Left lung (tissue), 10 donors: ENCODE results near the gene OAF. TPM values are rescaled to one million over a fixed set of nuclear protein-coding genes. Genes with fewer than 3 reads are reported as not detected.

Source experiments
- ATAC-seq: fragments of 200-7000 bp; cut with Tn5 transposase; one replicate; pipeline ENCODE4 v1.9.1; 2020; ENCODE audit warnings: moderate library complexity
- DNase-seq, 4 donors: peaks; one replicate each; pipeline ENCODE4 v3.0.0-alpha.2; 2013 to 2020
- H3K27ac ChIP-seq, 2 donors: fragments of 200-600 bp; sonication (generic) in 1 of 2; one replicate each; pipeline versions ENCODE4 v1.5.0 to v1.8.0; 2020 to 2021
- H3K27me3 ChIP-seq, 2 donors: fragments of 200-600 bp; sonication (generic) in 1 of 2; one replicate each; pipeline versions ENCODE4 v1.5.0 to v1.8.0; 2020 to 2021
- H3K36me3 ChIP-seq, 2 donors: fragments of 200-600 bp; sonication (generic) in 1 of 2; one replicate each; pipeline versions ENCODE4 v1.5.0 to v1.8.0; 2020 to 2021
- H3K4me1 ChIP-seq, 2 donors: fragments of 200-600 bp; one replicate each; pipeline ENCODE4 v1.8.0; 2021
- H3K4me3 ChIP-seq, 2 donors: fragments of 200-600 bp; sonication (generic) in 1 of 2; one replicate each; pipeline versions ENCODE4 v1.5.0 to v1.8.0; 2020 to 2021; ENCODE audit warnings: mild to moderate bottlenecking in 1 of 2
- H3K9me3 ChIP-seq, 2 donors: fragments of 200-600 bp; sonication (generic) in 1 of 2; one replicate each; pipeline versions ENCODE4 v1.5.0 to v1.8.0; 2020 to 2021
- CTCF ChIP-seq, 2 donors: fragments of 200-600 bp; sonication (generic) in 1 of 2; IDR thresholded peaks; one replicate each; pipeline versions ENCODE4 v1.5.0 to v1.8.0; 2021; ENCODE audit warnings: antibody characterized with exemption in 2 of 2
- intact Hi-C, 2 donors: fragments of 100-400 bp; cut with DNase I; formaldehyde crosslinking; loops; one replicate each; pipeline versions ENCODE4 v1.11.2 to v1.14.2; 2022
- polyA plus RNA-seq, 6 donors: library from polyadenylated mRNA; unstranded; fragments of 120-200 nt; gene quantifications; one replicate each; pipeline ENCODE4 v1.2.1, GENCODE V29; 2013; ENCODE audit not compliant: insufficient read length in 6 of 6
- total RNA-seq, 2 donors: library from RNA; stranded (reverse); fragmentation: NEBNext Ultra II Directional; extraction: Animal tissue kit (Norgen Biotek cat#: 25700); gene quantifications; one replicate each; pipeline ENCODE4 v1.2.1, GENCODE V29; 2021
- donor health status: DM: no; HTN: yes; CAD: no.
- donor health status: DM: no; HTN: no; CAD: no.

The OAF gene
- total and polyA plus RNA-seq, 8 donors: 19.5 to 38.0 (median 28.0) TPM

GRCh38 chr11:120197251-120197891 is 13.5 kb upstream of the OAF start:
- no peaks in the 10 kb centered on the region for H3K36me3 ChIP-seq
- H3K4me1 ChIP-seq: no peaks in the 10 kb centered on the region
- TF ChIP-seq CTCF (IDR thresholded peaks at IDR 0.05): no peak
- ATAC-seq (peak; percentile 39), DNase-seq (peak in 2 of 4 donors; percentile 58 to 76)
- H3K27ac ChIP-seq: no peak overlapping the region
- no peaks in the 10 kb centered on the region for H3K9me3 ChIP-seq
- H3K4me3 ChIP-seq: no peak overlapping the region
- H3K27me3 ChIP-seq: peaks cover 0 to 26% of the 10 kb centered on the region in 2 donors
- intact Hi-C loops: no loop called here

- no peak for ATAC-seq
These were observed 12.9 kb upstream of the OAF start for GRCh38 chr11:120197977-120198376.

GRCh38 chr11:120198403-120198786 is 12.4 kb upstream of the OAF start:
- intact Hi-C loops: no loop called here
- Histone ChIP-seq H3K27me3 (peaks cover 0 to 26% of the 10 kb centered on the region in 2 donors), H3K36me3 (no peaks in the 10 kb centered on the region), H3K4me3 (no peak overlapping the region), H3K4me1 (no peaks in the 10 kb centered on the region), H3K9me3 (no peaks in the 10 kb centered on the region), H3K27ac (no peak overlapping the region)
- TF ChIP-seq CTCF (IDR thresholded peaks at IDR 0.05): no peak
- DNase-seq (no peak), ATAC-seq (no peak)

More at GRCh38 chr11:120197977-120198376, 12.9 kb upstream of the OAF start:
- H3K9me3 ChIP-seq: no peaks in the 10 kb centered on the region
- H3K4me3 ChIP-seq: no peak overlapping the region
- H3K27me3 ChIP-seq: peaks cover 0 to 26% of the 10 kb centered on the region in 2 donors
- H3K4me1 ChIP-seq: no peaks in the 10 kb centered on the region
- intact Hi-C loops: no loop called here
- H3K27ac ChIP-seq: no peak overlapping the region
- H3K36me3 ChIP-seq: no peaks in the 10 kb centered on the region
- DNase-seq: no peak
- TF ChIP-seq CTCF (IDR thresholded peaks at IDR 0.05): no peak

GRCh38 chr11:120198787-120199469 is 11.9 kb upstream of the OAF start:
- DNase-seq (no peak), ATAC-seq (no peak)
- Histone ChIP-seq H3K27ac (no peak overlapping the region), H3K9me3 (no peaks in the 10 kb centered on the region), H3K36me3 (no peaks in the 10 kb centered on the region), H3K27me3 (peaks cover 0 to 26% of the 10 kb centered on the region in 2 donors), H3K4me3 (no peak overlapping the region), H3K4me1 (no peaks in the 10 kb centered on the region)
- TF ChIP-seq CTCF (IDR thresholded peaks at IDR 0.05): no peak
- intact Hi-C loops: no loop called here

- ATAC-seq (no peak), DNase-seq (no peak)
- no peak for TF ChIP-seq CTCF (IDR thresholded peaks at IDR 0.05)
- H3K36me3 ChIP-seq: no peaks in the 10 kb centered on the region
- peaks cover 0 to 26% of the 10 kb centered on the region in 2 donors for H3K27me3 ChIP-seq
- no peaks in the 10 kb centered on the region for H3K4me1 ChIP-seq
- no peak overlapping the region for H3K27ac ChIP-seq
- H3K9me3 ChIP-seq: no peaks in the 10 kb centered on the region
- intact Hi-C loops: no loop called here
- H3K4me3 ChIP-seq: no peak overlapping the region
These were observed 11.2 kb upstream of the OAF start for GRCh38 chr11:120199613-120200012.
